Measurements from ENCODE around the gene OCA2.

DNA sequence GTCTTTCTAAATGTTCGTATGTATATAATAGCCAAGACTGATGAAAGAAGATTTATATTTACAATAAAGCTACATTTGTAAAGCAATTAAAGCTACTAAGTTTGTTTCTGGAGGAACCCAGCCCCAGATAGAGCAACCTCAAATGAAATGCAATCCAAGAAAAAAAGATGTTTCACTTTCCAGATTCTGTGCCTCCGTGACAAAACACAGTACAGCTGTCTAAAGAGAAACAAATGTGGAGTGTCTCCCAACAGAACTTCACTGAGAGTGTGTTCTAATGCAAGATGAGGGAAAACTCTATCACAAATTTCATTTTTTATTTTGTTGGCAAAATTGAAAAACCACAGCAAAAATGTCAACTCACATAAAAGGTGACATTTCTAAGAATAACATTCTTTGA is 317.0 kb downstream of the OCA2 start:
- TF ChIP-seq, protein P1, sequence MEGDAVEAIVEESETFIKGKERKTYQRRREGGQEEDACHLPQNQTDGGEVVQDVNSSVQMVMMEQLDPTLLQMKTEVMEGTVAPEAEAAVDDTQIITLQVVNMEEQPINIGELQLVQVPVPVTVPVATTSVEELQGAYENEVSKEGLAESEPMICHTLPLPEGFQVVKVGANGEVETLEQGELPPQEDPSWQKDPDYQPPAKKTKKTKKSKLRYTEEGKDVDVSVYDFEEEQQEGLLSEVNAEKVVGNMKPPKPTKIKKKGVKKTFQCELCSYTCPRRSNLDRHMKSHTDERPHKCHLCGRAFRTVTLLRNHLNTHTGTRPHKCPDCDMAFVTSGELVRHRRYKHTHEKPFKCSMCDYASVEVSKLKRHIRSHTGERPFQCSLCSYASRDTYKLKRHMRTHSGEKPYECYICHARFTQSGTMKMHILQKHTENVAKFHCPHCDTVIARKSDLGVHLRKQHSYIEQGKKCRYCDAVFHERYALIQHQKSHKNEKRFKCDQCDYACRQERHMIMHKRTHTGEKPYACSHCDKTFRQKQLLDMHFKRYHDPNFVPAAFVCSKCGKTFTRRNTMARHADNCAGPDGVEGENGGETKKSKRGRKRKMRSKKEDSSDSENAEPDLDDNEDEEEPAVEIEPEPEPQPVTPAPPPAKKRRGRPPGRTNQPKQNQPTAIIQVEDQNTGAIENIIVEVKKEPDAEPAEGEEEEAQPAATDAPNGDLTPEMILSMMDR (IDR thresholded peaks at IDR 0.05; ENCODE audit: poor library complexity, severe bottlenecking): no peak
- no peak for TF ChIP-seq TAF1 (IDR thresholded peaks at IDR 0.05; ENCODE audit: low read depth)
- no peak for TF ChIP-seq EZH2 (IDR thresholded peaks at IDR 0.05; ENCODE audit: borderline replicate concordance, insufficient read depth, low read length, poor library complexity, severe bottlenecking)
- no peak for TF ChIP-seq POLR2AphosphoS5 (IDR thresholded peaks at IDR 0.05)
- no peak for TF ChIP-seq RAD21 (conservative IDR thresholded peaks at IDR 0.05)
- TF ChIP-seq SMC3 (conservative IDR thresholded peaks at IDR 0.05; ENCODE audit: poor library complexity): no peak
- TF ChIP-seq, protein P2, sequence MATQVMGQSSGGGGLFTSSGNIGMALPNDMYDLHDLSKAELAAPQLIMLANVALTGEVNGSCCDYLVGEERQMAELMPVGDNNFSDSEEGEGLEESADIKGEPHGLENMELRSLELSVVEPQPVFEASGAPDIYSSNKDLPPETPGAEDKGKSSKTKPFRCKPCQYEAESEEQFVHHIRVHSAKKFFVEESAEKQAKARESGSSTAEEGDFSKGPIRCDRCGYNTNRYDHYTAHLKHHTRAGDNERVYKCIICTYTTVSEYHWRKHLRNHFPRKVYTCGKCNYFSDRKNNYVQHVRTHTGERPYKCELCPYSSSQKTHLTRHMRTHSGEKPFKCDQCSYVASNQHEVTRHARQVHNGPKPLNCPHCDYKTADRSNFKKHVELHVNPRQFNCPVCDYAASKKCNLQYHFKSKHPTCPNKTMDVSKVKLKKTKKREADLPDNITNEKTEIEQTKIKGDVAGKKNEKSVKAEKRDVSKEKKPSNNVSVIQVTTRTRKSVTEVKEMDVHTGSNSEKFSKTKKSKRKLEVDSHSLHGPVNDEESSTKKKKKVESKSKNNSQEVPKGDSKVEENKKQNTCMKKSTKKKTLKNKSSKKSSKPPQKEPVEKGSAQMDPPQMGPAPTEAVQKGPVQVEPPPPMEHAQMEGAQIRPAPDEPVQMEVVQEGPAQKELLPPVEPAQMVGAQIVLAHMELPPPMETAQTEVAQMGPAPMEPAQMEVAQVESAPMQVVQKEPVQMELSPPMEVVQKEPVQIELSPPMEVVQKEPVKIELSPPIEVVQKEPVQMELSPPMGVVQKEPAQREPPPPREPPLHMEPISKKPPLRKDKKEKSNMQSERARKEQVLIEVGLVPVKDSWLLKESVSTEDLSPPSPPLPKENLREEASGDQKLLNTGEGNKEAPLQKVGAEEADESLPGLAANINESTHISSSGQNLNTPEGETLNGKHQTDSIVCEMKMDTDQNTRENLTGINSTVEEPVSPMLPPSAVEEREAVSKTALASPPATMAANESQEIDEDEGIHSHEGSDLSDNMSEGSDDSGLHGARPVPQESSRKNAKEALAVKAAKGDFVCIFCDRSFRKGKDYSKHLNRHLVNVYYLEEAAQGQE (IDR thresholded peaks at IDR 0.05; ENCODE audit: borderline replicate concordance): no peak
- no peak for TF ChIP-seq MXI1 (conservative IDR thresholded peaks at IDR 0.05; ENCODE audit: poor library complexity, severe bottlenecking)
- no peak for TF ChIP-seq EP300 (conservative IDR thresholded peaks at IDR 0.05; ENCODE audit: poor library complexity, severe bottlenecking)

Data from neural cell (in vitro differentiated cells).